Stimulated activated CD8-positive, alpha-beta memory T cell treated with anti-CD3 and anti-CD28 coated beads, Interleukin-15, amount 100 ng/mL, for 24 hours (primary cell): Measurements from ENCODE around the gene TNFRSF14.

Experiments
- DNase-seq: peaks from one replicate; pipeline ENCODE4 v3.0.0-alpha.2; 2020; ENCODE audit warnings: low read depth

Gene TNFRSF14

DNA sequence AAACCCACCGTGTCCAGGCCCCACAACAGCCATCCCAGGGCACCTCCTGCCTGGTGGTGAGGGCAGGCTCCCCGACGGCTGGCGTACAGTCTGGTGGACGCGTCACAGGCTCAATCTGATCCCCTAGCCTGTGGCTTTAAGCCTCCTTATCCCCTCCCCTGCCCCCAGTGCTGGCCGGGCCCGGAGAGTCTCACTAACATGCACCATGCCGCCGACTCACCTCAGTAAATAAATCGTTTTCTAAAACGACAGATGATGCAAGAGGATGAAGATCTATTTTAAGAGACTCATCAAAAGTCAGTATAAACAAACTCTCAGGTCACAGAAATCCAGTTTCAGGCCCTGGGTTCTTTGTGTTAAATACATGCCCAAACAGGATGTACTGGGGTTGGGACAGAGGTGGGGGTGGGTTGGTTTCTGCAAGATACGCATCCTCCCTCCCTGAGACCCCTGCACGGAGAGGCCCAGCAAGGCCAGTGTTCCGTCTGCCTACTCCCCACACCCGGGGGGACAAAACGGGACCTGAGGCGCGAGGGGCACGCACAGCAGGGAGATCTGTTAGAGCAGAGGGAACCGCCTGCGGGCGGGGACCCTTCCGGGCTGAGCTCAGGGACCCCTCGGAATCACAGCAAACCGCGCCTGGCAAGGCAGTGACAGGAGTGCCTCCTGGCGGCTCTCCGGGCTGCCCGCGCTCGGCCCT, 32.8 kb upstream of the TNFRSF14 start:
- no peak for DNase-seq

DNA sequence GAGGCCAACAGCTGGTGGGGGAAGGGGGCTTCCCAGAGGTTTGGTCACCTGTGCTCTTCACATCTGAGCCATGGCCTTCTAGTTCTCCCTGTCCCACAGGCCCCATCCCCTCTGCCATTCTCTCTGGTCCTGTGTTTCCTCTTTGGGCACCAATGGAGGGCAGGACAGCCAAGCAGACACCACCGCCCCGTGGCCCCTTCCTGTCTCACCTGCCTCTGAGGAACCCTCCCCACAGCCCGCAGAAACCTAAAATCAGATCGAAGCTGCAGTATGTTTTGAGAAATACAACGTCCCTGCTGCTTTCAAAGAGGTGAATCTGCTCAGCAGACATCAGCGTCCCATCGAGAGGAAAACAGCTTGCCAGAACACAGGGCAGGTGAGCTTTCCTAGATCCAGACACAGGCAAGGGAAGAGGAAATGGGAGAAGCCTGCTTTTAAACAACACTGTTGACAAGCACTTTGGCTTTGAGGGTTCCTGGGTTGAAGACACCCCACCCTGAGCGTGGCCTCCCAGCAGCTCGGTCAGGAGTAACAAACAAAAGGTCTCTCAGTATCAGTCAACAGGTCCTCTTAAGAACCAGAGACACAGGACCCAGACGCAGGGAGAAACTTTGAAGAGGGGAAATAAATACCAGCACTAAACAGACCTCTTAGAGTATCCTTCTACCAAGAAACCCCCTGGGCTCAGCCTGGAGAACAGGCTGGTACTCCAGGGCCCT, 32.1 kb upstream of the TNFRSF14 start:
- DNase-seq: no peak

DNA sequence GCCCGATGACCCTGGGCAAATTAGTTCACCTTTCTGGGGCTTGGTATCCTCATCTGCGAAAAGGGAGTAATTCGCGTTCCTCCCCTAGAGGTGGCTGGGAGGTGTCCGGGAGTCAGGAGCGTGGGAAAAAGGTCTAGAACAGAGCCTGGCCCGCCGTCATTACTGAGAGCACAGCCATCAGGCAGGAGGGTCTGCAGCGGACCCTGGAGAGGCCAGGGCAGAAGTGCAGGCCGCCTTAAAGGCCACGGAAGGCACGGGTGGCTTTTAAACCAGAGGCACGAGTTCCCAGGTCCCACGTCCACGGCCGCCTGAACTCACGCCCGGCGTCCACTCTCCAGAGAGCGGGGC, 30.6 kb upstream of the TNFRSF14 start:
- no peak for DNase-seq

DNA sequence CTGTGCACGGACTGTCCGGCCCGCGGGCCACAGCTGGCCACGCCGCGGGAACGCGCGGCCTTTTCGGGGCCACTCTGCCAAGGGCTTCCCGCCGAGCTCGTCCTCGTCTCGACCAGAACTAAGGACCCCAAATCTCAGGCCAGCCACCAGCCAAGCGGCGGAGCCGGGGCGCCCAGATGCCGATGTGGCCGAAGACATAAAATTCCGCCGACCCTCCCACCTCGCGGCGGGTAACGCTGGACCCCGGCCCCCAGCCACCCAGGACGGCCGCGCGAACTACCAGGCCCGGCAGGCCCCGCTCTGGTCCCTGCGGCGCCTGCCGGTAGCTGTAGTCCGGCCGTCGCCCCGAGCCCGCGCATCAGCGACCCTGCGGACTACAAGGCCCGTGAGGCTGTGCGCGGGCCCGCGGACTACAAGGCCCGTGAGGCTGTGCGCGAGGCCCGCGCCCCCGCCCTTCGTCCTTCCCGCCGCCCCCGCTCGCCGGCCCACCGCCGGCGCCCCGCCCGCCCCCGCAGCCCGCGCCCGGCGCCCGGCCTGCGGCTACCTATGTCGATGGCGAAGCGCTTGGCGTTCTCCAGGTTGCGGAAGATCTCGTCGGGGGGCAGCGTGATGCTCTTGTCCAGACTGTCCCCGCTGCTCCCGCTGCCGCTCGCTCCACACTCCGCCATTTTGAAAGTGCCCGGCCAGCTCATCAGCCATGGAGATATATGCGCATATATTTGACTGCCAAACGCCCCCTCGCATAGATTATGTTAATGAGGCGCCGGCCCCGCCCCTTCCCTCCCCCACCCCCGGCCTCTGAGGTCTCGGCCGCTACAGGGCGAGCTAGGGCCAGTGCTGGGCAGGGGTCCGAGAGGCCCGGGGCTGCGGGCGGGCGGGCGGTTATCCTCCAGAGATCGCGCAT, 30.0 kb upstream of the TNFRSF14 start, which contains the start of gene PANK4:
TSS of gene PANK4 (minus strand) at position 677 of the 904 bp plus-strand sequence. CDS start at position 668, 9 bp downstream.
- peak; percentile 66 for DNase-seq

DNA sequence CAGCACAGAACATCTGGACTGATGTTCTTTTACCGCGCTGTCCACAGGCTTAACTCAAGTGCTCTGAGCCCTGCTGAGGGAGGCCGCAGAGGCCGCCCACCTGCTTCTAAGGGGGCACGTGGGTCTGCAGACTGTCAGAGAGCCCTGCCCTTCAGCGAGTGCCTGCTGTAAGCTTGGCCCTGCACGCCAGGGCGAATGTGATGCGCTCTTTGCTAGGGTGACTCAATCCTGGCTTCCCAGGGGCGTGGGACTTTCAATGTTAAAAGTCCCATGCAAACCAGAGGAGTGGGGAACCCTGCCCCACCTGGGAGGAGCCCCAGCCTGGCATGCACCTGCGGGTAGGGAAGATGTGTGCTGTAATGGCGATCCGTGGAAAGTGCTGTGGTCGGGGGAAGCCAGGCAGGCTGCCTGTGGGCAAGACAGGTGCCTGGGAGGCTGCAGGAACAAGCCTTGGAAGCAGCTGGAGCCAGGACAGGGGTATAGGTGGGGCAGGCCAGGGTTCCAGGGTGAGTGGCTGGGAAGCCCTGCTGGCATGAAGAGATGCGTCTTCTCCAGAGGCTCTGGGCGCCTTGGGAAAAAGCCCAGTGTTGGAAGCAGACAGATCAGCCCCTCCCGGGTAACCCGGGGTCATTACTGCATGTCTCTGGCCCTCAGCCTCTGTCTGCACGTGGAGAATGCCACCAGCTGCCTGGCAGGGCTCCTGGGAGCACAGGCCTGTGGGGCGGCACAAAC, 29.2 kb upstream of the TNFRSF14 start:
- no peak for DNase-seq

DNA sequence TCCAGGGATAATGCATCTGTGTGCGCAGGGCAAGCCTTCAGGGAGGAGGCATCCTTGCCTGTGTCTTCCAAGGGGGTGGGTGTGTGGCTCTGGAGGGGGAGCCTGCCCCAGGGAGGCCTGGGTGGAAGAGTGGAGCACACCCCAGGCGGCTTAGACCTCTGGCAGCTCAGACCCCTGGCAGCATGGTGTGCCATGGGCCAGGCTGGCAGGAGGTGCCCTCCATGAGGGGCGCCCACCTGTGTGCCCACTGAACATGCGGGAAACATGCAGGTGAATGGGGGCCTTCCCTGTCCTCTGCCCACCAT, 28.7 kb upstream of the TNFRSF14 start:
- DNase-seq: no peak

DNA sequence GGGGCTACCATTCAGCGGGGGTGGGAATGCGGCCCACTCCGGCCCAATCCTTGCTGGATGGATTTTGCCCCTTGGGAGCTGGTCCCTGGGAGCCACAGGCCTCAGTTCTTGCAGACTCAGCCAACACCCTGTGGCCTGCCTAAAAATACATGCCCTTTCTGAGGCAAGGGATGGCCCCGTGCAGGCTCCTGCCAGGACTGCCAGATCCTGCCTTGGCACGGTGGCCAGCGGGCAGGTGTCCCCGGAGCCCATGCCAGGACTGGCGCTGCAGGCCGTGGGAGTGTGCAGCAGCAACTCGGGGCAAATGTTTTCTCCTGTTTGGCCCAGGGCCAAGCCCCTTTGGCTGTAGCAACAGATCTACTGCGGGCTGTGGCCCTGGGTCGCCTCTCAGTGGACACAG, 28.2 kb upstream of the TNFRSF14 start:
- DNase-seq: no peak

DNA sequence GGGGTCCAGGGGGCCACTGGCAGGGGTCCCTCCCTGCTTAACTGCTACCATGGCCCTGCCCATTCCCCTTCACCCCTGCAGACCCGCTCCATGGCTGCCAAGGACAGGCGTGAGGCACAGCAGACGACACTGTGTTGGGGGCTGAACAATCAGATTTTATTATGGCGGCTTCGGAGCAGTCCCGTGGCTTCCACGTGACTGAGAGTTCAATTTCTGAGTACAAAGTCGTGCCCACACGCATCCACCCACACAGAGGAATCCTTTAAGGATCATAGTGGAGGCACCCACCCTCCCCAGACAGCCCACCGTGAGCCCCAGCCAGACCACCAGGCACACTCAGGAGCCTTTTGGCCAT, 27.6 kb upstream of the TNFRSF14 start:
- no peak for DNase-seq

DNA sequence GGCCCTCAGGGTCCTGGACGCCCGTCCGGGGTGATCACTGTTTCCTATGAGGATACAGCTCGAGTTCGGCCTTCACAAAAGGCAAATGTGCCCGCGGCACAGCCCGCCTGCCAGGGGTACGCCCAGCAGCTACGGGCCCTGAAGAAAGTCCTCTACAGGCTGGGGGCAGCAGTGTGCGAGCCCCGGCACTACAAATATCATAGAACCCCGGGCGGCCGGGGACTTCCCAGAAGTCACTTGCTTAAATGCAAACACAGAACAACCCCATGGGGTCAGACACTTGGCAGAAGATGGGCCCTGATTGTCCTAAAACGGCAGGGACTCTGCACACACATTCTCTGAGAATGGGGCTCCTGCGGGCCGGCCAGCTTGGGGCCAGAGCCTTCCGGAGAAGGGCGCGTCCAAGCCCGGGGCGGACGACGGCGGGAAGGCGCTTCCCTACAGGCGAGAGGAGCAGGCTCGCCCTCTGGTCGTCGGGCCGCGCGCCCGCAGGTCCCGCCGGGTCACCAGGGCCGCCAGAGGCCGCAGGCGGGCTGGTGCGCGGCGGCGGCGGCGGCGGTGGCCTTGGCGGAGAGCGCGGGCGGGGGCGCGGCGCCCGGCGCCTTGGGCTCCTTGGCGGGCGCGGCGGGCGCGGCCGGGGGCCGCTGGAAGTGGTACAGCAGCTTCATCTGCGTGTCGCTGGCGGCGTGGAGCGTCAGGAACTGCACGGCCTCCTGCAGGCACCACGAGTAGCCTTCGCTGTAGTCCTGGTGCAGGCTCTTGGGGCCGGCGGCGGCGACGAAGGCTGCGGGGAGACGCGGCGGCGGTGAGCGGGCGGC, 27.0 kb upstream of the TNFRSF14 start:
- DNase-seq: no peak

DNA sequence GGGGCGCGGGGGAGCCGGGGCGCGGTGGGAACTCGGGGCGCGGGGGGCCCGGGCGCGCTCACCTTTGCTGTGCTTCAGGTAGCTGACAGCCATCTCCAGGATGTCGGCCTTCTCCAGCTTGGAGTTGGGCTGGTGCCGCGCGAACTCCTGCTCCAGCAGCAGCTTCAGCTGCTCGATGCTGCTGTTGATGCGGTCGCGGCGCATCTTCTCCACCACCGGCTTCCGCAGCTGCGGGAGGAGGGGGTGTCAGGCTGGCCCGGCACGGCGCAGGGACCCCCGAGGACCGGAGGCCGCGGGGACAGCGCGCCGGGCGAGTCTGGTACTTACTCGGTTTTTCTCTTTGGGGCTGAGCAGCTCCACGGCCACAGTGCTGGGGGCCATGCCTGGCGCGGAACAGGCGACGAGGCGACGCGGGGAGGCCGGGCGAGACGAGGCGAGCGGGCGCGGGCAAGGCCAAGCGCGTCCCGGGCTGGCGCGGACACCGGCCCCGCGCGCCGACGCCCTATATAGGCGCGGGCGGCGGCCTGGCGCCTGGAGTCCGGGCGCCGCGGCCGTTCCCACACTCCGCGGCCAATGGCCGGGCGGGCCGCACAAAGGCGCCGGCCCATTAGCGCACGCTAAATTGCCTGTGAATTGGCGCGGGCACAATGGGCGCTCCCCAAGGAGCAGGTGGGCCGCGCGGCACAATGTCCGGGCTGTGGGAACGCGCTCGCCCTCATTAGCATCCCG, 26.2 kb upstream of the TNFRSF14 start, which contains the start of gene HES5:
TSS of gene HES5 (minus strand) at position 480 of the 729 bp plus-strand sequence. CDS start at position 381, 99 bp downstream.
- no peak for DNase-seq

DNA sequence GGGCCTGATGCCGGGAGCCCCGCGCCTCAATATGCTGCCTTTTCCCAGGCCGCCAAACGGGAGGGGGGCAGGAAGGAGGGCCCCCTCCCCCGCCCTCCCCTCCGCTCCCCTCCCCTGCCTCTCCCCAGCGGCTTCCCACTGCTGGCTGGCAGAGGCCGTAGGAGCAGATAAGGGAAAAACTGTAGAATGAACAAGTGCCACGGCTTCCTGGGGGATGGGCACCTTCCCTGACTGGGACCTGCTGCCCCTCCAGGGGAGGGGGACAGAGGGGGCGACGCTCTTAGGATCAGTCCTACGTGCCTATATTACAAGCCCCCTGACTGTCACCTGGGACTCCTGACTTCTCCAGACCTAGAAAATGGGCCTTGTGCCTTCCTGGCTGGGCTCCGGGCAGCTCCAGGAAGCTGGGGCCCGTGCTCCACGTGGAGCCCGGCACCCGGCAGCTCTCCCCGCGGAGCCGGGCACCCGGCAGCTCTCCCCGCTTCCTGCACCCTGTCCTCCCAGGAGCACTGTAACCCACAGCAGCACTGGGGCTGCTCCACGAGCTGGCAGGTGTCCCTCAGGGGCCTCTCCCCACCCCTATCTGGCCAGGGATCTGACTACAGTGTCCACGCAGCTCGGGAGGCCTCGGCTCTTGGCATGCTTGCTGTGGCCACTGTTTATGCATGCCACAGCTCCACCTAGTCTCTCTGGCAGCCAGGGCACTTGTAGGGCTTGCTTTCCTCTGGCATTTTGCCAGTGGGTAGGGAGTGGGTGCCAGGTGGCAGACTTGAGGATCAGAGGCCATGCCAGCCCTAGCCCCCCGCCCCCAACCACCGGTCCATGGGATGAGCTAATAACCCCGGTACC, 25.4 kb upstream of the TNFRSF14 start:
- no peak for DNase-seq

DNA sequence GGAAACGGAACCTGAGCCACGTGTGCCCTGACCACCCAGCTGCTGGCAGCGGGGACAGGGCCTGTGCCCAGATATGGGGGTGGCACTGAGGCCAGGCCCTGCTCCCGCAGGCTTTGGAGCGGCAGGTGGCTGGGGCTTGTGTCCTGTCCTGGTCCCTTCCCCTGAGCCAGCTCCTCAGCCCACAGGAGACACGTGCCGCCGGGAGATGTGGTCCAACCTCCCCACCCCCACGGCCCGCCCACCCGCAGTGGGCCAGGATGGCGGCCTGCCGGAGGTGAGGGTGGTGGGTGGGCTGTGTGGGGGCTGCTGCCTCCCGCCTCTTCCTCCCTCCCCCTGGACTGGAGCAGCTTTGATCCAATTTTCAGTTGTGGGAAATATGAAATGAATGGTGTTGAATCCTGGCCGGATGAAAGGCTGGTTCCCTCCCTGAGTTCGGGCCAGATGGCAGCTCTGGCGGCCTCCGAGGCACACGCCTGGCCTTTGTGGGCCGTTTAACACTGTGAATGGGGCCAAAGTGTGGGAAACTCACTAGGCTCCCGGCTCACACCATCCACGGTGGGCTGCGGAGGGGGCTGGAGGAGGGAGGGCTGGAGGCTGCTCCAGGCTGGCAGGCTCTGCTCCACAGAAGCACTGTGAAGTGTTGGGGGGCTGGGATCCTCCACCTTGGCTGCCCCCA, 23.5 kb upstream of the TNFRSF14 start:
- no peak for DNase-seq

DNA sequence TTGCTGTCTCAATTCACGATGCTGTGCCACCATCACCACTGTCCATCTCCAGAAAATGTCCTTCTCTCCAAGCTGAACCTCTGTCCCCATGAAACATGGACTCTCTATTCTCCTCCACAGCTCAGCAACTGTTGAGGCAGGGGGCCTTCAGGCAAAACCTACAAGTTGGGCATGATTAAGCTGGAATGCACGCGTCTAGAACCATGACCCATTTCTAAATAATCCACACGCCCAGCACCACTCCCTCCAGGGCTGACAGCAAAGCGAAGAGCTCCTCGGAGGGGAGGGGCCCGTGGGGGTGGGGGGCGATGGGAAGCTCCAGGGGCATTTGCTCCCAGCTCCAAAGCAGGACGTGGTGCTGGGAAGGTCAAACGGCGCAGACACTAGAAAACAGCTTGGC, 22.8 kb upstream of the TNFRSF14 start:
- no peak for DNase-seq

DNA sequence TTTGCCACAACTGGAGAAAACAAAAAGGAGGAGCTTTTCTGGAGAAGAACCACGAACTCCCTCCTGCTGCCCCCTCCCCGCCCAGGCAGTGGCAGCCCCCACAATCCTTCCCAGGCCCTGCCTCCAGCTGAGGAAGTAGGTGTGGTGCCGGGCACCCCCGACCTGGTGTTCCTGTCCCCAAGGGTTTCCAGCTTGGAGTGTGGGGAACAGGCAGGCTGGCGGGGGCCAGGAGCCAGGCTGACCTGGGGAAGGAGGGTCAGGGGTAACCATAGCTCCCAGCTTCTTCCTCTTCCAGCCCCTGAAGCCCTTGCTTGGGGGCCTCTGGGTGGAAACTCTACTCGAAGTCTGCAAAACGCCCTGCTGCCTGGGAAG, 21.9 kb upstream of the TNFRSF14 start:
- DNase-seq: no peak

DNA sequence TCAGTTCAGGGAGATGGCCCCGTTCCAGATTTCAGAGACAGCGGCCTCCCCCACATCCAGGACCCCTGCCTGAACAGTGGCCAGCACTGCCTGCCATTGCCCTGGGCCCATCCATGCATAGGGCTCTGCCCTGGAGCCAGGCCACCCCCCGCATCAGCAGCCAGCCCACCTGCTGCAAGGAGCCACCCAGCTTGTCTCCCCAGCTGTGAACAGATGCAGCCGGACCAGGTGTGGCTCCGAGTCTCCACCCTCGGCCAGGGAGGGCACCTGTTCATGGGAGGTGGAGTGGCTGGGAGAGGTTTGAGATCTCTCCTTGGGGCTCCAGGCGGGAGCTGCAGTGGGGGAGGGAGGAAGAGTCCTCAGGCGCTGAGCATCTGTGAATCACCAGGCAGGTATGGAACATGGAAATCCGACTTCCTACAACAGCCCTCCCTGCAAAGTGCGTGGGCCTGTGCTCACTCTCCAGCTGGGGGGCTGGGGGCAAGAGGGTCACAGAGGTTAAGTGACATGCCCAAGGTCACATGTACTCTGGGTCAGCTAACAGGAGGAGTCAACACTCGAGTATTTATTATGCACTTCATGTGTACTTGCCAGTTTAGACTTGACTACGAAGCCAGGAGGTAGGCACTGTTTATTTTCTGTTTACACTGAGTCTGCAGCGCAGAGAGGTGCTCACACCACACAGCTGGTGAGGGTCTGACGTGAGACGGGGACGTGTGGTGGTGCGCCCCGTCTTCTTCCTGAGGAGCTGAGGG, 21.3 kb upstream of the TNFRSF14 start:
- DNase-seq: no peak

DNA sequence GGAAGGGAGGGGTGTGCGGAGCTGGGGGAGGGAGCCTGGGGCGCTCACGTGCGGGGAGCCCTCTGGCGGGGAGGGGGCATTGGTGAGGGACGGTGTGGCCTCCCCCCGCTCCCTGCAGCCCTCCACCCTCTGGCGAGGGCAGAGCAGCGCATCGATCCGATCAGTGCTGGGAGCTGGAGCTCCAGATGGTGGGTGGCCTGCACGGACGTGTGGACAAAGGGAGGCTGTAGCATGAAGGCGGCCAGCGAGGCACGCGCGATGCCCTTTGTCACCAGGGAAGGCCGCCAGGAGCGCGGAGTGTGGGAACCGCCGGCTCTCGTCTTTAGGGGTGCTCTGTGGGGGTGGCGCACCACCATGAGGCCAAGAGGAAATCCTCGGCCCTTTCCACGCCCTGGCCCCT, 20.7 kb upstream of the TNFRSF14 start:
- DNase-seq: no peak

DNA sequence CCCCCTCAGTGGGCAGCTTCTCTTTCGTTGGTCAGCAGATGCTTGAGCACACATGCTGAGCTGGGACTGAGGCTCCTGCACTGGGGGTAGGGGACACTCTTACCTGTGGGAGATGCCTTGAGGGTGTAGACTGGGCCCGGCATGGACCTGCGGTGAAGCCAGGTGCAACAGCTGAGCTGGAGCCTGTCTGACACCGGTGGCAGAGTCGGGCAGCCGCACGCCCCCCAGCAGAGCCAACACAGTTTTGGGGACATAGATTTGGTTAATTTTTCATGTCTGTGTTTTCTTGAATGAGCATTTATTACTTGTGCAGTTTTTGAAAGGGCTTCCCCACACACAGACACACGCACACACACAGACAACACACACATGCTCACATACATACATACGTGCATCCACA, 20.2 kb upstream of the TNFRSF14 start:
- no peak for DNase-seq

DNA sequence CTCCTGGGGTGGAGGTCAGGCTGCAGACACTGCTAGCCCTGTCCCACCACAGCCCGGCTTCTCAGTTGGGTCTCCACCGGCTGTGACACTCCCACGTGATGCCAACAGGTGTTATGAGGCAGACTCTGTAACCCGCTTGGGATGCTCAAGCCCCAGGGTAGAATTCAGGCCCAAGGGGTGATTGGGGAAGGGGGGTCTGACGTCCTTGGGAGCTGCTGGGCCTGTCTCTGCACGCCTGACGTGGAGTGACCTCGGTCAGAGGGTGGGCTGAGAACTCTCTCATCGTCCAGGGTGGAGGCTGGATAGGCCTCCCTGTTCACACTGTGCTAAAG, 18.4 kb upstream of the TNFRSF14 start:
- no peak for DNase-seq

DNA sequence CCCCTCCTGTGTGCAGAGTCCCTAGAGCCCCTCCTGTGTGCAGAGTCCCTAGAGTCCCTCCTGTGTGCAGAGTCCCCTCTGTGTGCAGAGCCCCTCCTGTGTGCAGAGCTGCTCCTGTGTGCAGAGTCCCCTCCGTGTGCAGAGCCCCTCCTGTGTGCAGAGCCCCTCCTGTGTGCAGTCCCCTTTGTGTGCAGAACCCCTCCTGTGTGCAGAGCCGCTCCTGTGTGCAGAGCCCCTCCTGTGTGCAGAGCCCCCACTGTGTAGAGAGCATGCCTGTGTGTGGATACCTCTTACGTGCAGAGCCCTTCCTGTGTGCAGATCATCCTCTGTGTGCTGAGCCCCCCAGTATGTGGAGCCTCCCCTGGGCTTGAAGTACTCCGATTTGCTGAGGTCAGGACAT, 17.8 kb upstream of the TNFRSF14 start:
- no peak for DNase-seq
